ENCODE data around the gene PTTG1. TPM values are rescaled to one million over a fixed set of nuclear protein-coding genes. Genes with fewer than 3 reads are reported as not detected.

PTTG1 gene
- polyA plus RNA-seq, 1 experiment = 67.4 TPM

DNA sequence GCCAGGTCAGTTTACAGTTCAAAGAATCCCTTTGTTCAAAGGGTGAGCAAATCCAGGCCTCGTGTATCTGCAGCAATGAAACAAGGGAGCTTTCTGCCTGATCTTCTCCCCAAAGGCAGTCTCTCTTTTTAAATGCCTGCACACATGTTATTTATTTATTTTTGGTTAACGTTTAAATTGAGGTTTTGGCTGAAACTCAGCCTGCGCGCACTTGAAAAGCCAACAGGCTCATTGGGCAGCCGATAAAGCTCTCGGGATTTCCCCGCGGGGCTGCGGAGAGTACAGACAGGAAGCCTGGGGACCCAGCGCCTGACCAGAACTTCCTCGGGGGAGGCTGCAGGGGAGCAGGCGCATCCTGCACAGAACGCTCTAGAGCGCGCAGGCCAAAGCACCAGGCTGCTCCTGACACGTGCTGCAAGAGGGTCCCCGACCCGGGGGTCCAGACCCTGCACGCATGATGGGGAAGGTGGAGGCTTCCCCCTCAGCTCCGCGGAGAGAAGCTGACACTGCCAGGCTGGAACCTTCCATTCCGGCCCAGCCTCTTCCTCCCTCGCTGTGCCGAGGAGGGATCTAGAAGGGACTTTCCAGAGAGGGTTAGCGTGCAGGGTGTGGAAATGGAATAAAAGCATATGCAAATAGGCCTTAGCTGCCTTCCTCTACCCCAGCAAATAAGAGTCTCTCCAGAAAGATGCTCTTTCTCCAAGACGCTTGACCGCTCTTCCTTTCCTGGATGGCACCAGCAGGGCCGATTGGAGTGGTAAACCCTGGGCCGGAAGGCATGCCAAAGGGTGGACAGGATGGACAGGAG is 46.1 kb downstream of the PTTG1 start:
- DNase-seq (ENCODE audit: low read depth, low spot score) = peak; percentile 74
- ChIA-PET CTCF (interaction anchor here (2.3 to 3.2 kb wide), 2 partner anchors 29 to 40 kb away, joined by 6 to 47 read pairs; no protein-coding TSS in a partner anchor), POLR2A (interaction anchor here (1.3 kb wide), 1 partner anchor 28 kb away, joined by 6 read pairs; no protein-coding TSS in a partner anchor)
- H3K4me3 ChIP-seq (ENCODE audit: low read depth, low read length) = no peak overlapping the region; the same call in 1 of the 2 replicates
- H3K27ac ChIP-seq (ENCODE audit: low read depth, low read length) = no peak overlapping the region
- H3K9me3 ChIP-seq (ENCODE audit: control insufficient read depth, insufficient read depth, low read length) = peaks cover 4% of the 10 kb centered on the region
- TF ChIP-seq, protein P1, sequence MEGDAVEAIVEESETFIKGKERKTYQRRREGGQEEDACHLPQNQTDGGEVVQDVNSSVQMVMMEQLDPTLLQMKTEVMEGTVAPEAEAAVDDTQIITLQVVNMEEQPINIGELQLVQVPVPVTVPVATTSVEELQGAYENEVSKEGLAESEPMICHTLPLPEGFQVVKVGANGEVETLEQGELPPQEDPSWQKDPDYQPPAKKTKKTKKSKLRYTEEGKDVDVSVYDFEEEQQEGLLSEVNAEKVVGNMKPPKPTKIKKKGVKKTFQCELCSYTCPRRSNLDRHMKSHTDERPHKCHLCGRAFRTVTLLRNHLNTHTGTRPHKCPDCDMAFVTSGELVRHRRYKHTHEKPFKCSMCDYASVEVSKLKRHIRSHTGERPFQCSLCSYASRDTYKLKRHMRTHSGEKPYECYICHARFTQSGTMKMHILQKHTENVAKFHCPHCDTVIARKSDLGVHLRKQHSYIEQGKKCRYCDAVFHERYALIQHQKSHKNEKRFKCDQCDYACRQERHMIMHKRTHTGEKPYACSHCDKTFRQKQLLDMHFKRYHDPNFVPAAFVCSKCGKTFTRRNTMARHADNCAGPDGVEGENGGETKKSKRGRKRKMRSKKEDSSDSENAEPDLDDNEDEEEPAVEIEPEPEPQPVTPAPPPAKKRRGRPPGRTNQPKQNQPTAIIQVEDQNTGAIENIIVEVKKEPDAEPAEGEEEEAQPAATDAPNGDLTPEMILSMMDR (IDR thresholded peaks at IDR 0.05; ENCODE audit: low read depth, low read length) = no peak
- H3K27me3 ChIP-seq (ENCODE audit: control insufficient read depth, insufficient read depth, low read length) = no peaks in the 10 kb centered on the region

DNA sequence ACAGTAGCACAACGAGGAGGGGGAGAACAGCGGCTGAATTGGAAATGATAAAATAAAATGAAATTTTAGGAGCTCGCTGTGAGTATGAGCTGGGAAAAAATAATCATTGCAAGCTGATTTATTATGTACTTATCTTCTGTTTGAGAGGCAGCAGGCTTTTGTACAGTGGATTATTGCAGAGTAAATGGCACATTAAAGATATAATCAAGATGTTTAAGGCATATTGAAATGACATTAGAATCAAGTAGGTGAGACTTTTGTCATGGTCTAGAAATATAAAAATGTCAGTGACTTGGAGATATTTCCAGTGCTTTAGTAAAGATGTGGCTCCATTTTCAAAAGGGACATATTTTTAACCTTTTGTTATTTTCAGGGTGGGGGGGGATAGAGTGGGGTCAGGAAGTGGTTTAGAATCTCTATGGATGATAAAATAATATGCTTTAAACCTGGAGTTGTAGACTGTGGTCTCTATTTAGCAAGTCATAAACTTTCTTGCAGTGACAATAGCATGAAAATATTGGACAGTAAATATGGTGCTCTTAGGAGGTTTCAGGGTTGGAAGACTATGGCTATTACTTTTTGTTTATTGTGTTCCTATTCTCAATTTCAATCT is 46.8 kb downstream of the PTTG1 start:
- Histone ChIP-seq H3K27me3 (ENCODE audit: control insufficient read depth, insufficient read depth, low read length) (no peaks in the 10 kb centered on the region), H3K27ac (ENCODE audit: low read depth, low read length) (no peak overlapping the region), H3K9me3 (ENCODE audit: control insufficient read depth, insufficient read depth, low read length) (peaks cover 4% of the 10 kb centered on the region), H3K4me3 (ENCODE audit: low read depth, low read length) (no peak overlapping the region)
- ChIA-PET CTCF (interaction anchor here (2.3 to 3.2 kb wide), 2 partner anchors 30 to 39 kb away, joined by 6 to 47 read pairs; no protein-coding TSS in a partner anchor), POLR2A (no interaction called here)
- no peak for DNase-seq (ENCODE audit: low read depth, low spot score)
- TF ChIP-seq, protein P1 (IDR thresholded peaks at IDR 0.05; ENCODE audit: low read depth, low read length) = no peak

DNA sequence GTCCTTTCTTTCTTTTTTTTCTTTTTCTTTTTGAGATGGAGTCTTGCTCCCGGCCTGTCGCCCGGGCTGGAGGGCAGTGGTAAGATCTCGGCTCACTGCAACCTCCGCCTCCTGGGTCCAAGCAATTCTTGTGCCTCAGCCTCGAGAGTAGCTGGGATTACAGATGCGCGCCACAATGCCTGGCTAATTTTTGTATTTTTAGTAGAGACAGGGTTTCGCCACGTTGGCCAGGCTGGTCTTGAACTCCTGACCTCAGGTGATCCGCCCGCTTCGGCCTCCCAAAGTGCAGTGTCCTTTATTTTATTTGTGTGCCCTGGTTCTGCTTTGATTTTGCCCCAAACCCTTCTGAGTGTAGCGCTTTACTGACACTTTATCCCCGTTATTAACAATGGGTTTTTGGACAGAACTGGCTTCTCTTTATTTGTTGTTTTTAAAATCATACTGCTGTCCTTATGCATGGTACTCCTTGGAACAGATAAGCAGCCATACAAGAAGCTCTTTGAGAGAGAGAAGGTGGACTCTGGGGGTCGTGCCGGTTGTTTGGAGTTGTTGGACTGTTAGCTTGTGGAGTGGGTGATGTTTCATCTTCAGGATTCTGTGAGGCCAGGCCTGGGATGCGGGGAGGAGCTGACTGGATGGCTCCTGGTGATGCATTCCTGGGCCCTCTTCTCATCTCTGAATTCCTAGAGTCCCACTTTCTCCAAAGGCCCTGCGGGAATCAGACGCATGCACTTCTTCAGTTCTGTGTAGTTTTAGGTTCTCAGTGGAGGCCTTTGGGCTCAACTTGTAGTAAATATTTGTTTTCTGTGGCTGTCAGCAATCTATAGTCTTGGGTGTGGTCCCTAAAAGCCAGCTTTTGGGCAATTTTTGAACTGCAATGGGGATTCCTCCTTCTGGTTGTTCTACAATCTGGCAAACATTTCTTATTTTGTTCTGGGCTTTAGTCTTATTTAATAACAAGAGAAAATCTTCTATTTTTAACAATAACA is 47.8 kb downstream of the PTTG1 start:
- no peak for DNase-seq (ENCODE audit: low read depth, low spot score)
- Histone ChIP-seq H3K27me3 (ENCODE audit: control insufficient read depth, insufficient read depth, low read length) (peaks cover 2% of the 10 kb centered on the region), H3K9me3 (ENCODE audit: control insufficient read depth, insufficient read depth, low read length) (peaks cover 4% of the 10 kb centered on the region), H3K4me3 (ENCODE audit: low read depth, low read length) (no peak overlapping the region), H3K27ac (ENCODE audit: low read depth, low read length) (no peak overlapping the region)
- CTCF ChIA-PET = interaction anchor here (1.1 to 2.3 kb wide), 2 partner anchors 31 to 38 kb away, joined by 3 to 6 read pairs; no protein-coding TSS in a partner anchor
- TF ChIP-seq, protein P1 (IDR thresholded peaks at IDR 0.05; ENCODE audit: low read depth, low read length) = no peak
- POLR2A ChIA-PET = no interaction called here

DNA sequence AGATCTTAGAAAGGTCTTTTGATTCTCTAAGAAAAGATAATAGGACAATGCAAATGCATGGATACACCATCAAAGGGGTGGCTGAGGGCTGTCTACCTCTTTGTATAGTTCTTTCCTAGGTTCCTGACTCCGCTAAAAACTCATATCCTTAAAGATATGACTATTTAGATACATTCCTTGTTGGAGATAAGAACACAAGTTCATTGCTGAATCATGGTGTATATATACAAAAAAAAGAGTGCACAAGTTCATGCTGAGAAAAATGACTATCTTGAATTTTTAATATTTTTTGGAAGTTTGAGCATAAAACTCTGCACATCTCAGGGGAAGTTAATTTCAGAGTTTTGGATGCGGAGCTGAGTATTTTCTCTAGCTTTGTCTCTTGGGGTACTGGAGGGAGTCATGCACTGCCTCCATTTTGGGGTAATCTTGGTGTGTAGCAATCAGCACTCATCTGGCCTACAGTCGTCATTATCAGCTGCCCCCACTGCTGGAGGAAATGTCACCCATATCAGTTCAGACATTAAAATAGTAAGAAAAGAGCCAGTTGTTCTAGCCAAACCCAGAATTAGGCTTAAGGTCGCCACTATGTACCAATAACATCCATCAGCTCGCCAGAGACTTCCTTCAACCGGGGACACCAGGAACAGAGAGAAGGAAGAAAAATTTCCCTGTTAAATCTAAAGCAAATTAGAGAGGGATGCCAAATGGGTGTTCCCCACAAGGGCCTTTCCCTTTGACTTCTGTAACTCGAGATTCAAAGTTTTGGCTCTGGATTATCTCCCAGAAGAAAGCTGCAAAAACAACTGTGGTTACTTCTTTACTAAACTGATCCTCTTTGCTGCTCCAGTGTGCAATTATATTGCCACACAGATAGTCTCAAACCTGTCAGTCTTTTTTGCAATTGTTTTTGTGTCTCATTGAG is 49.0 kb downstream of the PTTG1 start:
- H3K27ac ChIP-seq (ENCODE audit: low read depth, low read length) = no peak overlapping the region
- TF ChIP-seq, protein P1 (IDR thresholded peaks at IDR 0.05; ENCODE audit: low read depth, low read length) = no peak
- POLR2A ChIA-PET = no interaction called here

More for the DNA sequence above, 49.0 kb downstream of the PTTG1 start:
- DNase-seq (ENCODE audit: low read depth, low spot score) = no peak
- CTCF ChIA-PET = interaction anchor here (1.4 kb wide), 1 partner anchor 32 kb away, joined by 8 read pairs; no protein-coding TSS in a partner anchor
- H3K9me3 ChIP-seq (ENCODE audit: control insufficient read depth, insufficient read depth, low read length) = peaks cover 4% of the 10 kb centered on the region
- H3K4me3 ChIP-seq (ENCODE audit: low read depth, low read length) = no peak overlapping the region
- peaks cover 2% of the 10 kb centered on the region for H3K27me3 ChIP-seq (ENCODE audit: control insufficient read depth, insufficient read depth, low read length)
